SK-N-DZ (cell line): Measurements from ENCODE around the gene JARID2.
"Not testable (repeated sequence)": the region's sequence is repeated elsewhere in the genome, so short reads cannot be mapped to it uniquely, and the experiment has no call there.

Experiments
- DNase-seq: peaks from one replicate; pipeline ENCODE4 v3.0.0-alpha.2; 2015; ENCODE audit warnings: low spot score

JARID2 gene

DNA sequence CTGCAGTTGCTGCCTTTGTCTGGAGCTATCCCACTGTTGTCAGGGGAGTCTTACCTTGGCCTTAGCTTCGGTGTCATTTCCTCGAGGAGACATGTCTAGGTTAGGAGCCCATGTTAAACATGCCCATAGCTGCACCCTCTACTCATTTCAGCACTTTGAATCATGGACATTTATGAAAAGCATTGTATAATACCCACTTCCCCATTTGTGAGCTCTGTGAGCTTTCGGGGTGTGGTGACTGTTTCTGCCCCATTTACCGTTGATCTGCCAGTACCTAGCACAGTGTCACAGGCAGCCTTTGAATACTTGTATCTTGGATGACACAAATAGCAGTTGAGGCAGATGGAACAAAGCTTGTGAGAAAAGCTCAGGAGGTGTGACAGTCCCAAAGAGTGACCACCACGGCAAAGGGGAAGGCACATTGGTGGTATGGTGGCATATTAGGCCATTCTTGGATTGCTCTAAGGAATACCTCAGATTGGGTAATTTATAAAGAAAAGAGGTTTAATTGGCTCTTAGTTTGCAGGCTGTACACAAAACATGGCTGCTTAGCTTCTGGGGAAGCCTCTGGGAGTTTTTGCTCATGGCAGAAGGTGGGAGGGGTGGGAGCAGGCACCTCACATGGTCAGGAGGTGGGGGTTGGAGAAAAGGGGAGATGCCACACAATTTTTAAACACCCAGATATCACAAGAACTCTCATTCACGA lies 42.0 kb downstream of the JARID2 start:
- no peak for DNase-seq

DNA sequence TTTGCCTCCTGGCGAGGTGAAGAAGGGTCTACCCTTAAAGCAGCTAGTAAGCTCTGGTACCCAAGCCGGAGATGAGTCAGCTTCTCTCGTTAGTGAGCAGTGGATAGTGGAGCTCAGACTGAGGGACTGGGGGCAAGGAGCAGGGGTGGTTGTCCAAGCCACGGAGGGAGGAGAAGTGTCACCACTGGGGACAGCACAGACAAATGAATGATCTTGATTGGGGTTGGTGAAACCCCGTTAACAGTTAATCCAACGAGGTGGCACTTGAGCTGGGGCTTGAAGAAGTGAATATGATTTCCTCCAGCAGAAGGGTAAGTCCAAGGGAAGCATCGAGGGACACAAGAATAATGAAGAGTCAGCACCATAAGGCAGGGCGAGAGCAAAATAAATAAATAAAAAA lies 43.0 kb downstream of the JARID2 start:
- DNase-seq = no peak

DNA sequence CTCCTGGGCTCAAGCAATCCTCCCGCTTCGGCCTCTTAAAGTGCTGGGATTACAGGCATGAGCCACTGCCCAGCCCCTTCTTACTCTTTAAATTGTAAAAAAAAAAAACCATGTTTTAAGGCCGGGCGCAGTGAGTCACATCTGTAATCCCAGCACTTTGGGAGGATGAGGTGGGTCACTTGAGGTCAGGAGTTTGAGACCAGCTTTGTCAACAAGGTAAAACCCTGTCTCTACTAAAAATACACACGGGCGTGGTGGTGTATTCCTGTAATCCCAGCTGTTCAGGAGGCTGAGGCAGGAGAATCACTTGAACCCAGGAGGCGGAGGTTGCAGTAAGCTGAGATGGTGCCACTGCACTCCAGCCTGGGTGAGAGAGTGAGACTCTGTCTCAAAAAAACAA lies 43.6 kb downstream of the JARID2 start:
- DNase-seq = not testable (repeated sequence)

DNA sequence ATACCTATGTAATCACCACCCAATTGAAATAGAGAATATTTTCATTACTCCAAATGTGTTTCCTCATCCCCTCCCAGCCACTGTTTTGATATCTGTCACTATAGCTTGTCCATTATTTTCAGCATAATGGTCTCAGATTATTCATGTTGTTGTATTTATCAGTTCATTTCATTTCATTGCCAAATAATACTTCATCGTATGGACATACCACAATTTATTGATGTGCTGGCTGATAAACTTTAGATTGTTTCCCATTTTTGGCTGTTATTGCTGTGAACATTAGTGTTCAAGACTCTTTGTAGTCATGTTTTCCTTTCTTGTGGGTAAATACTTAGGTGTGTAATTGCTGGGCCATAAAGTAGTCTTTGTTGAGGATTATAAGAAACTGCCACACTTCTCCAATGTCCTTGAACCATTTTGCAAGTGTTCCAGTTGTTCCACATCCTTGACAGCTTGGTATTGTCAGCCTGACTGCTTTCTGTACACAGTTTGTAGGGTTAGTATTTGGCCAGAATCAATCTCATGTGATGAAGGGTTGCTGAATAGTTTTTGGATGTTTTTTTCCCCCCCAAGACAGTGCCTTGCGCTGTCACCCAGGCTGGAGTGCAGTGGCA lies 44.3 kb downstream of the JARID2 start:
- no peak for DNase-seq

DNA sequence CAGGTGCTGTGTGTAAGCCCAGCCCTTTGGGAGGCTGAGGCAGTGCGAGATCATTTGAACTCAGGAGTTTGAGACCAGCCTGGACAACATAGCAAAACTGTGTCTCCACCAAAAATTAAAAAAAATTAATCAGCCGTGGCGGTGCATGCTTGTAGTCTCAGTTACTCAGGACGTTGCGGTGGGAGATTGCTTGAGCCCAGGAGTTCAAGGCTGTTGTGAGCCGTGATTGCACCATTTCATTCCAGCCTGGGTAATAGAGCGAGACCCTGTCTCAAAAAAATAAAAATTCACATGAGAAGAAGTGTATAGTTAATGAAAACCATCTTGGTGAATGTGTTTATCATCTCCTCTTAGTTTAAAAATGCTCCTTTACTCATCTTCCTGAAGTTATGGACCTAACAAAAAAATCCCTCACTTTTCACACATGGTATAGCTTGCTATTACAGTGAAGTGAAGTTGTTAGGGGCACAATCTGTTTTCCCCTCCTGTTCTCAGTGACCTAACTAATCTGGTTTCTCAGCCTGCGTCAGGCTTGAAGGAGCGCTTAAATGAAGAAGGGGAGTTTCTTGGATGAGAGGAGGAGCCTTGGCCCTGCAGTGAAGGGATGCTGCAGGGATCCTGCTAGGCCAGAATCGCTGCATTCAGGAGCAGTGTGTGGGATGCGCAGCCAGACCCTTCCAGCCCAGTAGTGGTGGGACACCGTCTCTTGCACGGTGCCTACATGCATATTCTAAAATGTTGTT lies 45.3 kb downstream of the JARID2 start:
- no peak for DNase-seq

DNA sequence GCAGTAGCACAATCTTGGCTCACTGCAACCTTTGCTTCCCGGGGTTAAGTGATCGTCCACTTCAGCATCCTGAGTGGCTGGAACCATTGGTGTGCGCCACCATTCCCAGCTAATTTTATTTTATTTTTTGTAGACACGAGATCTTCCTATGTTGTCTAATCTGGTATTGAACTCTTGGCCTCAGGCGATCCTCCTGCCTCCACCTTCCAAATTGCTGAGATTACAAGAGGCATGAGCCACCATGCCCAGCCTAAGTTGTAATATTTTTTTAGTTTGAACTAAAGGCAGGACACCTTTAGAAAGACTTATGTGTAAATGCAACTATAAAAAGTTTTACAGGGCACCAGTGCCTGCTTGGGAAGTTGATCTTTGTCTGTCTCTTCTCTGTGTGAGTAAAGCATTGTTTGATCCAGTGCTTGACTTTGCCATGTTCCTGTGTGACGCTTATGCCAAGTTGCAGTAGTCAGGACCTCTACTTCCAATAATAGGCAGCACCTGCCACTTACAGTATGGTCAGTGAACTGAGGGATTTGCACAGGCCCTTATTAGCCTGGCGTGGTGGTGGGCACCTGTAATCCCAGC lies 46.9 kb downstream of the JARID2 start:
- DNase-seq = no peak

DNA sequence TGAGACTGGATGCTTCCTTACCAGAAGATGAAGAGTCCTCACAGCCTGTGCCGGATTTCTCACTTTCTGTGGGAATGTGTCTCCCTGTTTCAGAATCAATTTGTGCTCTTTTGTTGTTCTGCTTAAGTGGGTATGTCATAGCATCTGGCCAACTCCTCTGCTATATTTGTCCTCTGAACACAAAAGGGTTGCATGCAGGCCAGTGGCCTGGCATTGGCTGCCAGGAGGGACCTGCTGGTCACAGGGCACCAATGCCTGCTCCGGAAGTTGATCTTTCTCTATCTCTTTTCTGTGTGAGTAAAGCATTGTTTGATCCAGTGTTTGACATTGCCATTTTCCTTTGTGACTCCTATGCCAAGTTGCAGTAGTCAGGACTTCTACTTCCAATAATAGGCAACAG lies 47.8 kb downstream of the JARID2 start:
- DNase-seq = no peak

DNA sequence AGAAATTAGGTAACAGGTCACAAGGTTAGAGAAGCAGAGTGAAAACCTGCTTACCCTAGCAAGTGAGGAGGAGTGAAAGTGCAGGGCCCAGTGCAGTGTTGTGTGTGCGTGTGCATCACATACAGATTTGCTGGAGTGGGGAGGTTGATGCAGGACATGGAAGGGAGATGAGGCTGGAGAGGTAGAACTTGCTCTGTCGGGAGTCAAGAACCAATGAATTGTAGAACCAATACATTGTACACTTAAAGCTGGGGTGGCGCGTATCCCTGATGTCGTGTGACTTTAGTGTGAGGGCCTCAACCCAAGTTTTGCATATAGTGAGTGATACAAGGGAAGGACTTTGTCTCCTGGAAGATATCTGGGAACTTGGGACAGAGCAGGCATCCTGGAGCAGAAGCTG lies 48.6 kb downstream of the JARID2 start:
- no peak for DNase-seq

DNA sequence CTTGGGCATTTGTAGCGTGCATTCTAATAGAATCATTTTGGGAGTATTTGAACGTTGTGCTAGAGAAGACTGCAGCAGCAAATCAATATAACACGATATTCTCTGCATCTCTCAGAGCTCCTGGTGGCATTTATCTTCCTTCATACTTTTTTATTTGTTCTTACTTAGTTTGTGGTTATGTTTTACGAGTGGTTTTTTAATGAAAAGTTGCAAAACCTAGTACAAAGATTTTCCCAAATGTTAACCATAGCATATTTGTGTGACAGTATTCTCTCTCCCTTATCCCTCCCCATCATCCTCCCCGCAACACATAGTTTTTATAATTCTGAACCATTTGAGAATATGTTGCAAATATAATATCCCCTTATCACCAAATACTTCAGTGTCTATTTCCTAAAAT lies 50.4 kb downstream of the JARID2 start:
- DNase-seq = no peak

DNA sequence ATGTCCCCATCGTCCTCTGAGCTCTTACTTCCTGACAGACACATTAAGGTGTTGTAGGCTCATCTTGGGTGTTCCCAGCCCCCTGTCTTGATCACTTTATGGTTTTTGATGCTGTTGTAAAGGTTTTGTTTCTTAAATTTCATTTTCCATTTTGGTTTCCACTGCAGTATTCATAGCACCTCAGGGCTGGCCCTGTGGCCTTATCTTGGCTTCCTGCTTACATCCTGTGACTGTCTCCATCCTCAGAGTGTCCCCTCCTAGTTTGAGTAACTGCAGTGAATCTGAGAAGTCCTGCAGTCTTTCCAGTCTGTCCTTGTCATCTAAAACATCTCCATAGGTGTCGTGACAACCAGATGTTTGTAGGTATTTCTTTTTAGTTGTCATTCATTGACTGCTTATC lies 50.9 kb downstream of the JARID2 start:
- no peak for DNase-seq

DNA sequence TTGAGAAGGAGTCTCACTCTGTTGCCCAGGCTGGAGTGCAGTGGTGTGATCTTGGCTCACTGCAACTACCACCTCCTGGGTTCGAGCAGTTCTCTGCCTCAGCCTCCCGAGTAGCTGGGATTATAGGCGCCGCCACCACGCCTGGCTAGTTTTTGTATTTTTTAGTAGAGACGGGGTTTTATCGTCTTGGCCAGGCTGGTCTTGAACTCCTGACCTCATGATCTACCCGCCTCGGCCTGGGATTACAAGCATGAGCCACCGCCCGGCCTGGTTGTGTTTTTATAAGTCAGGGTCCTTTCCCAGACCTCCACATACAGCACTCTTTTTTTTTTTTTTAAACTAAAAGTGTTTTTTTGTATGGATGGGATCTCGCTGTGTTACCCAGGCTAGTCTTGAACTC lies 51.3 kb downstream of the JARID2 start:
- not testable (repeated sequence) for DNase-seq

DNA sequence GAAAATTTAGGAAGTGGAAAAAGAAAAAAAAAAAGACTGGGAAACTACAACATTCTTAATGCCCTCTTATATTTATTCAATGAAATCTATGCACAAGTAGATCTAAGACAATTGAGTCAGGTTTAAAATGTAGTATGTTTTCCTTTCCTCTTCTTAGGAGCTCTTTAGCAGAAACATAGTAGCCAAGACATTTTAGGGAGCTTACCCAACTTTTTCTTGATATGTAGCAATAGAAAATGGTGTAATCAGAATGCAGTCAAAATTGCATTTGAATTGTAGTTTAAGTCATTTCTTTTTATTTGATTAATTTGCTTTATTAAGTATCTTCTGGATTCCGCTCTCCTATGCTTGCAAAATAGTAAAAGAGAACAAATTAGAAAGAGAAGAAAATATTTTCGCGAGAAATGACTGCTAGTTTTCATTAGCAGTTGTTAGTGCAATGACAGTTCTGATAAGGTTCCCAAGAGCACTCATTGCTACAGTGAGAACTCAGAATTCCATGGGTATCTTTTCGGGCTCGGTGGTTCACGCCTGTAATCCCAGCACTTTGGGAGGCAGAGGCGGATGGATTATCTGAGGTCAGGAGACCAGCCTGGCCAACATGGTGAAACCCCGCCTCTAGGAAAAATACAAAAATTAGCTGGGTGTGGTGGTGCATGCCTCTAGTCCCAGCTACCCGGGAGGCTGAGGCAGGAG lies 52.2 kb downstream of the JARID2 start:
- DNase-seq = no peak

DNA sequence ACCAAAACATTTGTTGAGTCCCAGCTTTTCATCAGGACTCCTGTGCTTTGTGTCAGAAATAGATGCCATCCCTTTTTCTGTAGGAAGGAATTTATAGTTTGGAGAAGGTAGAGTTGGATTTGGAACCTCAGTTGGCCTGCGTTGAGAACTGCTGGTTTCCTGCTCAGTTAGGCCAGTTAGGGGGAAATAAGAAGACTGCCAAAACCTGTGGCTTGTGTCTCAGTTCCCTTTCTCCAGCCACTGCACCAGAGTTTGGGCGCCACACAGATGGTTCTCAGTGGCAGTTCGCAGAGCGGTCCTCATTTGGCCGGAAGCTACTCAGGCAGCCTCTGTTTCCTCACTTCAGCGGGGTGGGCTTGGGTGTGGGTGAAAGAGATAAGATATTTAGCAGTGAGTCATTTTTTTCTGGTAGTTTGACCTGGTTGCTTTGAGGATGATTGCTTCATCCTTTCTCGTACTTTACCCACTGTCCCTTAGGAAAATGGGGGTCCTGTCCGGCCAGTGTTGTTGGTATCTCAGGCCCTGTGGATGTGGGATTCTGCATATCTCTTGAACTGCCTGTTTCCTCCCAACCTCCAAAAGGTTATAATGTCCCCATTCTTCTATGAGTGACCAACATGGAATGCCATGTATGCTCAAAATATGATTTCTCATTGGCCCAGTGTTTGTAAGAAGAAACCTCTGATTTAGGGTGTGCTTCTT lies 53.7 kb downstream of the JARID2 start:
- no peak for DNase-seq

DNA sequence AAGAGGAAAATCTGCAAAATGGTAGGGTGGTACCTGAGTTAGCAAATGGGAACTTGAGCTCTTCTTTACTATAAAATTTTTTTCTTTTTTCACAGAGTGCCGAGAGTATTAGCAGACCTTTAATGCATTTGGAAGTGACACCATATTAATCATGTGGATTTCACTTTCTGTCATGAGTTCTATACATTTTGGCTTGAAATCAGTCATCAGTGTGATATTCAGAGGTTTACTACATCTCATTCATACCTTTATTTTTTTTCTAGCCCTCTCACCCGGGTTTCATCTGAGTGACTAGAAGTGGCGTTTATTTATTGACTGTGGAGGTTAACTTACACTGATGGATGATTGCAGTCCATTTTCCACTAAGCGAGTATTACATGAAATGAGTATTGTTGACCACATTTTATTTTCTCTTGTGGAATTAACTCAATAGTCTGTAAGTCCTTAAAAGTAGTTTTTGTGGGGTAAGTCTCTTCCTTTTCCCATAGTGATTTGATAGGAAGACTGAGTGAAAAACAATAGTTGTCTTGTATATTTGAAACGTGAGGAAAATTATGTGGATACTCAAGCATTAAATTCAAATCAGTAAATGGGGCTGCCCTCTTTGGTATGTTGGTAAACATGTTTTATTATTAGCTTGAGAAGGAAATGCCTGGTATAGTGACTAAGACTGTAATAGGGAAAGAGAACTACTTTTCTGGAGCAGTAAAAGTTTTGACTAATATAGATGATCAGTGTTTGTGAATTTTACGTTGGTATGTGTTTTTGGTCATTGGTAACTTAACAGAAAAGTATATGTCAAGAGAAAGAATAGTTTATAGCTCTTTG lies 55.5 kb downstream of the JARID2 start:
- DNase-seq = no peak

DNA sequence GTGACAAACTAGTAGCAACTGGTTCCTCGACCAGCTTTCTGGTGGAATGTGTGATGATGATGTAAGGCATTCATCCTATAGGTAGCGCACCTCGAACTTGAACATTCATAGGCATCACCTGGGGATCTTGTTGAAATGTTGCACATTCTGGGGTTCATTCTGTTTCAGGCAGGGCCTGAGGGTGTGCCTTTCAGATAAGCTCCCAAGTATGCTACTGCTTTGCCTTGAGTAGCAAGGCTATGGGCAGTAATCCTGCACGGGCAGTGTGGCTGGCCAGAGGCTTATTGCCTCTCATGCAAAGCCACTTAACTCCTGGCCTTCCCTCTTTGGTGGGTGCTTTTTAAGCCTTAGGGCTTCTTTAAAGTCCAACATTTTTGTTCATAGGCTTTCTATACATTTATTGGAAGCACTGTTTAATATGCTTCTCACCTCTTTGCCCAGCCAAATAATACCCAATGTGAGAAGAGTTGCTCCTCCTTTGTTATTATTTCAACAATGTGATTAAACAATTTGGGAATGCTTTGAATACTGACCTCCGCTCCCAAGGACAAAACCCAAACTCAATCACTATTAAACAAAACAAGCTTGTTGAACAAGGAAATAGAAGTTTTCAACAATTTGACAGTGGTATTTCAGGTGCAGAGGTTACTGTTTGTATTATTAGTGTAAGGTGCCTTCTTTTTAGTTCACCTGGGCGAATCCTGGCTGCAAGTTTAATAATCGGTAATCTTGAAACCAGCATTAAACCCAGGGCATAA lies 57.5 kb downstream of the JARID2 start:
- no peak for DNase-seq

DNA sequence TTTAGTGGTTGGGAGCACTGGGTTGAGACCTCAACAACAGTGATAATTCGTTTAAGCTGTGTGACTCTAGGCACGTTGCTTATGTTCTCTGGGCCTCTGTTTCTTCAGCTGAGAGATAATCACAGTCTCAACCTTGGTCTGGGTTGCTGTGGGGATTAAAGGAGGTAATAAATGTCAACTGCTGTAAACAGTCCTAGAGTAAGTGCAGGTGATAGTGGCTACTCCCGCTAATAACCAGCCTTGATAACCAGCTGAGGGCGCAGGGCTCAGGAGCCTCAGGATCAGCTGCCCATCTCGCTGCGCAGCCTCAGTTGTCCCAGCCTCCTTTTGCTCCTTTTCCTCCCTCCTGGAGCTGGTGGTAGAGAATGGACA lies 58.0 kb downstream of the JARID2 start:
- DNase-seq = peak; percentile 29

DNA sequence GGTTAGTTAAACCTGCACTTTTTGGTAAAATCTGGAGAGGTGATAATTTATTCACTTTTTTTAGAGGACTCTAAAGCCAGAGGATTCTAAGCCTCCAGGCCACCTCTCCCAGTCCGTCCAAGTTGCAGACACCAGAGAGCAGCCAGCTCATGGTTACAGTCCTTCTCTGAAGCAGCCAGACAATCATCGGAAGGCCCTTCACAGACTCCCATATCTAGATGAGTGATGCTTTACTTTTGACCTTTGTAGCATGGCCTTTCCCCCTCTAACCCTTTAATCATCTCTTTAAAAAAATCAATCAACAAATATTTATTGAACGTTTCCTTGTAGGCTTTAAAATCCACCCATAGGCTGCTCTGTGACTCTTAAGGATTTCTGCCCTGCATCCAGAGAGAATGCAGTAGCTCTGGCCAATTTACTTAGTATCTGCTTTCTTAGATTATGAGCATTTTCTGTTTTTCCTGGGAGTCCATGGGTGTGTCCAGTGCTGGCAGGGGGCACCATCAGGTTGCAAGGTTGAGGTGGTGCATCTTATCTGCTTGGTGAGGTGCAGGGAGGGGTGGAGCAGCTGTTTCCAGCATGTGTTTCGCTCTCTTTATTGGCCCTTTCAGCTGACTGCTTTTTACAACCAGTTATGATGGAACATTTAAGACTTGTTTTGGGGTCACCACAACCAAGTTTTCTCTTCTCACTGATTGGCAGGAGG lies 58.6 kb downstream of the JARID2 start:
- peak; percentile 21 for DNase-seq

DNA sequence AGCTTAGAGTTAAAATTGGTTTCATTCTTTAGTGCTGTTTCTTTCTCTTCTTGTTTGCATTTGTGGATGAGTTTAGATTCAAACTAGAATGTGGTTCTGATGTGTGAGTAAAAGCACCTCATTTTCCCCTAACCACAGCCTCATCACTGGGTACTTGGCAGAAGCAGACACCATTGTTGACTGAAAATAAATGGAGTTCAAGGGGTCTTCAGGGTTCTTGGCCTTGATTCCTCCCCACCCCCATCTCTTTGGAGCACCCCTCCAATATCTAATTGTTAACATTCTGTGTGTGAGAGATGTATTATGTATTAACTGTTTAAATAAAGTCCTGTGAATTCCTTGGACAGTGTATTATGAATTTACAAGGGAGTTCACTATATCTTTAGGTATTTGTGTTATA lies 59.6 kb downstream of the JARID2 start:
- DNase-seq = no peak

DNA sequence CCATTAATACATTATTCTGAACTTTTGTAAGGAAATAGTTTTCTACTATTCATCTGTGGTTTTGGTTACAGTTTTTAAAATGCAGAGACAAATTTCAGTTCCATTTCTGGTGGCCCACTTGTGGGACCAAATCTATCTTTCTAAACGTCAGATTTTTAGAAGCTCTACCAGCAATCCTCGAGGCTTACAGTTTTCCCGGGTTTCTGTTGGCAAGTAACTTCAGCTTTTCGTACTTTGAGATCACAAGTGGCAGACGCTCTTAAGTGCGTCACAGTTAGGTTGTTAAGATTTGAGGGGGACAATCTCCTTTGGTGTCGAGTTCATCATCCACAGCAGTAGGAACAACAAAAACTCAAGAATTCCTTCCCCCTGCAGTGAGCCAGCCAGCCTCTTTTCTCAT lies 60.0 kb downstream of the JARID2 start:
- DNase-seq = no peak
